Placental epithelial cell (primary cell): ENCODE data around the gene PER3. TPM values are rescaled to one million over a fixed set of nuclear protein-coding genes. Genes with fewer than 3 reads are reported as not detected.

Source experiments
- total RNA-seq: library from RNA; depleted of rRNA; stranded (reverse); fragments of >200 nt; gene quantifications from 2 replicates; pipeline ENCODE4 v1.2.3, GENCODE V29; 2012

PER3 gene
- total RNA-seq, result 8.0 and 11.8 TPM in 2 replicates

GRCh38 chr1:7783826-7784491 lies at the start of gene PER3:
PER3 (plus strand) TSS chr1:7784291; CDS start chr1:7784878, 587 bp downstream.

GRCh38 chr1:7770997-7771822 lies 12.9 kb upstream of the PER3 start, which contains the start of gene VAMP3:
VAMP3 (plus strand) TSS chr1:7771296; CDS start chr1:7771384, 88 bp downstream.

GRCh38 chr1:7852804-7853683 lies 69.0 kb downstream of the PER3 start, which contains the start of gene UTS2:
UTS2 (minus strand) TSS chr1:7853065; CDS start chr1:7853003, 62 bp downstream.

Other genes with a start within 250 kb of the PER3 start
- gene VAMP3, start 13.0 kb upstream of the PER3 start, total RNA-seq, result 101 and 121 TPM in 2 replicates
- gene UTS2, start 68.8 kb downstream of the PER3 start, total RNA-seq, result not detected in 2 replicates
- gene TNFRSF9, start 156.5 kb downstream of the PER3 start, total RNA-seq, result under 0.01 and 0.43 TPM in 2 replicates
- gene PARK7, start 177.4 kb downstream of the PER3 start, total RNA-seq, result 138 and 195 TPM in 2 replicates
- 98.5 and 197 TPM in 2 replicates for gene ERRFI1, start 242.0 kb downstream of the PER3 start, total RNA-seq